GM12801 (cell line): ENCODE results near the gene AGBL1.

Experiments
- TF ChIP-seq, protein P1 (sequence below): IDR thresholded peaks from one replicate; pipeline ENCODE4 v1.5.1; 2011; ENCODE audit warnings: control low read depth; ENCODE audit not compliant: insufficient read length; ENCODE audit errors: extremely low read depth

The AGBL1 gene

DNA sequence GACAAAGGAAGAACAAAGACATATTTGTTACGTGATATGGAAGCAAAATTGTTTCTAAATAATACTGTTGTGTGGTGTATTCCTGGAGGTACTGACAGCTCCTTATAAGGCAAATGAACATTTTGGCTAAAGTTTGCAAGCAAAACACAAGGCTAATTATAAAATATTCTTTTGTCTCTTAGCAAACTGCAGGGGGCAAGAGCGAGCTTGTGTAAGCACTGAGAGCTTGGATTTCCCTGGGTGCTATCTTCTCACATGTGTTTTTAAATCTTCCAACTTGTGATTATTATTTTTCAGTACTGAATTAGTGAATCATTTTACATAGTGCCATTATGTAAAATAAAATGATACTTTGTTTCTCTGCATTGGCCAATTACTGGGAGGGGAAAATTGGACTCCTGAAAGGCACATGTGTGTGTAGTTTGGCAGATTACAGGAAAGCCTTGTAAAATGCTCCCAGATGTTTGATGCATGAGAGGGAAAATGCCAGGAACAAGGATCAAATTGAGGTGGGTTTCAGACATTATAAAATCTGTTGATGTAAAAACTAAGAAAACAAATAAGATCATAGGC lies 611.5 kb downstream of the AGBL1 start:
- TF ChIP-seq, protein P1, sequence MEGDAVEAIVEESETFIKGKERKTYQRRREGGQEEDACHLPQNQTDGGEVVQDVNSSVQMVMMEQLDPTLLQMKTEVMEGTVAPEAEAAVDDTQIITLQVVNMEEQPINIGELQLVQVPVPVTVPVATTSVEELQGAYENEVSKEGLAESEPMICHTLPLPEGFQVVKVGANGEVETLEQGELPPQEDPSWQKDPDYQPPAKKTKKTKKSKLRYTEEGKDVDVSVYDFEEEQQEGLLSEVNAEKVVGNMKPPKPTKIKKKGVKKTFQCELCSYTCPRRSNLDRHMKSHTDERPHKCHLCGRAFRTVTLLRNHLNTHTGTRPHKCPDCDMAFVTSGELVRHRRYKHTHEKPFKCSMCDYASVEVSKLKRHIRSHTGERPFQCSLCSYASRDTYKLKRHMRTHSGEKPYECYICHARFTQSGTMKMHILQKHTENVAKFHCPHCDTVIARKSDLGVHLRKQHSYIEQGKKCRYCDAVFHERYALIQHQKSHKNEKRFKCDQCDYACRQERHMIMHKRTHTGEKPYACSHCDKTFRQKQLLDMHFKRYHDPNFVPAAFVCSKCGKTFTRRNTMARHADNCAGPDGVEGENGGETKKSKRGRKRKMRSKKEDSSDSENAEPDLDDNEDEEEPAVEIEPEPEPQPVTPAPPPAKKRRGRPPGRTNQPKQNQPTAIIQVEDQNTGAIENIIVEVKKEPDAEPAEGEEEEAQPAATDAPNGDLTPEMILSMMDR, result no peak

DNA sequence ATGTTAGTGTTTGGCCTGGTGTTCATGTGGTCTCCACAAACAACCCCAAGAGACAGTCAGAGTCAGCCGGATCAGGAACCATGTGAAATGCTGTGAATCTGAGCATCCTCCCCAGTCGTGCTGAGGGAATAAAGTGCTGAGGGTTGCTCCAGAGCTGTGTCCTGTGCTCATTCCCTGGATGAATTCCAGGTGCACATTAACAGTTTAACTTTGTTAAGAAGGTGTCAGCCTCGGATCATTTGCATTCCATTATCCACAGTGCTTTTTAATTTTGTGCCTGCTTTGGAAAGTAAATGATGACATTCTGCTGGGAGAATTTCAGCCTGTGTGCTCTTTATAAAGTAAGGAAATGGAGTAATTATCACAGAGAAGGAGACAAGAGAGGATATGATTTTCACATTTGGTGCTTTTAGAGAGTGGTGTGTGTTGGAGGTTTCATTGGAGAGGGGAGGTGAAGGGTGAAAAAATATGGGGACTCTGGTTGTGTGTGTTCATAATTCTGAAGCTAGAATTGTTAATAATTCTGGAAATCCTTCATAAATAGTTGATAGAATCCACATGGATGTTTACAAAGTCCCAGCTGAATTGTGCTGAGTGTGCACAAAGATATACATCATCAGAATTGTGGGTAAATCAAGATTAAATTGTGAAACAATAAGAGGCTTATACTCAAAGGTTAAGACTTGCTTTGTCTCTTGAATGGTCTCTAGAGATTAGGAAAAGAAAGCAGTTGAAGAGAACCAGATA lies 621.4 kb downstream of the AGBL1 start:
- TF ChIP-seq, protein P1, result no peak

DNA sequence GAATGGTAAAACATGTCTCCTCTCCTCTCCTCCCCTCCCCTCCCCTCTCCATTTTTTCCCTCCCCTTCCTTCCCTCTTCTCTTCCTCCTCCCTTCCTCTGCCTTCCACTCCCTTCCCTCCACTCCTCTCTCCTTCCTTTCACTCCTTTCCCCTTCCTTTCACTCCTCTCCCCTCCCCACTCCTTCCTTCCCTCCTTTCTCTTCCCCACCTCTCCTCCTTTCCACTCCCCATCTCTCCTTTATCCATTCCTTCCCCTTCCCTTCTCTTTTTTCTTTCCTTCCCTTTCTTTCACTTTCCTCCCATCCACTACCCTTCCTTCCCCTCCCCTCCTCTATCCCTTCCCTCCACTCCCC lies 621.9 kb downstream of the AGBL1 start:
- TF ChIP-seq, protein P1, result no peak

DNA sequence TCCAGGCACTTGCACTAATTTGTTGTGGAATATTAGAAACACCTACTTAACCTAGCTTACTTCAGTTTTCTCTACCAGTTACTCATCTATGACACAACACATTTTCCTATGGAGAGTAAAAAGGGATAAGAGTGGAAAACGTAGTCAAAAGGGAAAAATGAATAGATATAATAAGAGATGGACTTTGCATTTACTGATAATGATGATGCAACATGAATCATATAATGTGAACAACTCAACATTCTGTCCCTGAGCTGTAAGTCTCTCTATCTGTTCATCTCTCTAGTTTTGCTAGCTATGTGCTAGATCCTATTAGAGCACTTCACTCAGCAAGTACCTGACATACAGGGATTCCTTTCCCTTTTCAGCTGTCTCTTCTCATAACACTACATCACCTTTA lies 627.1 kb downstream of the AGBL1 start:
- TF ChIP-seq, protein P1, result no peak

DNA sequence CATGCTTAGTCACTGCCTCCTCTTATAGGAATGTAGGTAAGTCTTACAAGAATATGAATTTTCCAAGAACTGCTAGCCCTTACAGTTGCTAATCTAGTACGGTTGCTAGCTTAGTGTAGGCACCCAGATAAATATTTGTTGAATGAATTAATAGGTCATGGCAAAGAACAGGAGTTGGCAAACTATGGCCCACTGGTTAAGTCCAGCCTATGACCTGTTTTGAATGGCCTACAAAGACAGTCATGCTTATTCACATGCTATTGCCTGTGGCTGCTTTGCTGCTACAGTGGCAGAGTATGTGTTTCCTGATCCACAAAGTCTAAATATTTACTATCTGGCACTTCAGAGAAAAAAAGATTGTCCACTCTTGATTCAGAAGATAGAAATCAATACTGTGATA lies 631.8 kb downstream of the AGBL1 start:
- TF ChIP-seq, protein P1, result no peak

DNA sequence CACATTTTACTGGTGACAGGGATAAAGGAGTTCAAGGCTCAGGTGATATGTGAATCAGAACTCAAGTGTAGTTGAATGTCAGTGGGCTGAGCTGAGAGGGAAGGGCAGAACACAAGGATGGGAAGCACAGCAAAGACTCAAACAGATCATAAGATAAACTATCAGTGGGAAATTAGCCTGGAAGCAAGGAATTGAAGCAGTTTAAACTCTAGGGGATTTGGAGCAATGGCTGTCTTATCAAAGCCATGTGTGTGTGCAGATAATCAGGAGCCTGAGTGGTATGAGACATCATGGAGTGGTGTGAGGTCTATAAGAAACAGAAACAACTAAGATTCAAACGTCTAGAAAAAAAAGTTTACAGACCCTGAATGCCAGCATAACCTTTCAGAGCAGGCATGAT lies 634.6 kb downstream of the AGBL1 start:
- TF ChIP-seq, protein P1, result no peak

DNA sequence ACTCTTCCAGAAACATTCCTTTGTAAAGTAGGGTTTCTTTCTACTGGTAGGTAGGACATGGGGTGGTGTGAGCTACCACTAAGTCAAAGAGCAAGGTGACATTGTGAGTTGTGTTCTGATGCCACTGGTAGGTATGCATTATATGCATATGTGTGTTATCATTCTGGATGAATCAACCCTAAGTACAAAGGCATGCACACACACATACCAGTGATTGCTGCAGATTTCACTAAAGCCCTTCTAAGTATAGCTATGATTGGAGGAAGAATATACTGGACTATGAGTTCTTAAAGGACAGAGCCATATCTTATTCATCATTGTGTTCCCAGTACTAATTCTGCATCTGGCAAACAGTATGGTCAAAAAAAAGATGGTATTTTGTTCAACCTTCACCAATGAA lies 646.0 kb downstream of the AGBL1 start:
- TF ChIP-seq, protein P1, result no peak
